Measurements from ENCODE around the gene CEBPZ.
"Not testable (repeated sequence)": the region's sequence is repeated elsewhere in the genome, so short reads cannot be mapped to it uniquely, and the experiment has no call there.

Gene CEBPZ, protein sequence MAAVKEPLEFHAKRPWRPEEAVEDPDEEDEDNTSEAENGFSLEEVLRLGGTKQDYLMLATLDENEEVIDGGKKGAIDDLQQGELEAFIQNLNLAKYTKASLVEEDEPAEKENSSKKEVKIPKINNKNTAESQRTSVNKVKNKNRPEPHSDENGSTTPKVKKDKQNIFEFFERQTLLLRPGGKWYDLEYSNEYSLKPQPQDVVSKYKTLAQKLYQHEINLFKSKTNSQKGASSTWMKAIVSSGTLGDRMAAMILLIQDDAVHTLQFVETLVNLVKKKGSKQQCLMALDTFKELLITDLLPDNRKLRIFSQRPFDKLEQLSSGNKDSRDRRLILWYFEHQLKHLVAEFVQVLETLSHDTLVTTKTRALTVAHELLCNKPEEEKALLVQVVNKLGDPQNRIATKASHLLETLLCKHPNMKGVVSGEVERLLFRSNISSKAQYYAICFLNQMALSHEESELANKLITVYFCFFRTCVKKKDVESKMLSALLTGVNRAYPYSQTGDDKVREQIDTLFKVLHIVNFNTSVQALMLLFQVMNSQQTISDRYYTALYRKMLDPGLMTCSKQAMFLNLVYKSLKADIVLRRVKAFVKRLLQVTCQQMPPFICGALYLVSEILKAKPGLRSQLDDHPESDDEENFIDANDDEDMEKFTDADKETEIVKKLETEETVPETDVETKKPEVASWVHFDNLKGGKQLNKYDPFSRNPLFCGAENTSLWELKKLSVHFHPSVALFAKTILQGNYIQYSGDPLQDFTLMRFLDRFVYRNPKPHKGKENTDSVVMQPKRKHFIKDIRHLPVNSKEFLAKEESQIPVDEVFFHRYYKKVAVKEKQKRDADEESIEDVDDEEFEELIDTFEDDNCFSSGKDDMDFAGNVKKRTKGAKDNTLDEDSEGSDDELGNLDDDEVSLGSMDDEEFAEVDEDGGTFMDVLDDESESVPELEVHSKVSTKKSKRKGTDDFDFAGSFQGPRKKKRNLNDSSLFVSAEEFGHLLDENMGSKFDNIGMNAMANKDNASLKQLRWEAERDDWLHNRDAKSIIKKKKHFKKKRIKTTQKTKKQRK
- total RNA-seq: 84.1 to 246 (median 130) reads per million in 3 experiments

DNA sequence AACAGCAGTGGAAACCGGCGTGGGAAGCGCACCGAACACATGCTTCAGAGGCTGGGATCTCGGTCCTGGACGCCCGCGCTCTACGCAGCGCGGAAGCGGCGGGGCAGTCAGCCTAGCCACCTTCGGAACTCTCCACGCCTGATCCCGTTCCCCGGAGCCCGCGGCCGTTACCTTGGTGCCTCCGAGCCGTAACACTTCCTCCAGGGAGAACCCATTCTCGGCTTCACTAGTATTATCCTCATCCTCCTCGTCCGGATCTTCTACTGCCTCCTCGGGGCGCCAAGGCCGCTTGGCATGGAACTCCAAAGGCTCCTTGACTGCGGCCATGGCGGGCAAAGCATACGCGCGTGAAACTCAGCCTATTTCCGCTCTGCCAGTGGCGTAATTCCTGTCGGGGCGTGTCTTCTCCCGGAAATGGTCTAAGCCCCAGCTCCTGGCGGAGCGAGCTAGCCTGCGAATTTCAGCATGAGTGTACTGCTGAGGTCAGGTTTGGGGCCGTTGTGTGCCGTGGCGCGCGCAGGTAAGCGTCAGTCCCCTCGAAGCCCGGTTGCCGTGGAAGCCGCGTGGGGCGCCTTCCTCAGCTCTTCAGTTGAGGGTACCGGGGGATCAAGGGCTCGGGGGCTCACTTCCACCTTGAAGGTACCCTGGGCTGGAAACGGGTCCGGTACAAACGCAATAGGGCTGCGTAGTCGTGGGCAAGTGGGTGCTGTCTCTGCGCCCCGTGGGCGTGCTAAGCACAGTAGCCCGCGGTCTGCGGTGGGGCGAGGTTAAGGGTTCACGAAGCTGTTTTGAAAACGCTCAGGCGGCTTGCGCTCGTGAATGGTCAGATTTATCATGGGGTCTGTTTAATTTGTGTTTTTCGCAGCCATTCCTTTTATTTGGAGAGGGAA, at the start of gene CEBPZ, which contains the start of gene NDUFAF7:
Gene CEBPZ, minus strand, starts transcription at position 356 of the 890 bp plus-strand sequence. Its CDS starts 29 bp downstream, at position 327.
Gene NDUFAF7, plus strand, starts transcription at position 418 of the 890 bp plus-strand sequence. Its CDS starts 48 bp downstream, at position 466.
- peak; percentile 88 for DNase-seq

DNA sequence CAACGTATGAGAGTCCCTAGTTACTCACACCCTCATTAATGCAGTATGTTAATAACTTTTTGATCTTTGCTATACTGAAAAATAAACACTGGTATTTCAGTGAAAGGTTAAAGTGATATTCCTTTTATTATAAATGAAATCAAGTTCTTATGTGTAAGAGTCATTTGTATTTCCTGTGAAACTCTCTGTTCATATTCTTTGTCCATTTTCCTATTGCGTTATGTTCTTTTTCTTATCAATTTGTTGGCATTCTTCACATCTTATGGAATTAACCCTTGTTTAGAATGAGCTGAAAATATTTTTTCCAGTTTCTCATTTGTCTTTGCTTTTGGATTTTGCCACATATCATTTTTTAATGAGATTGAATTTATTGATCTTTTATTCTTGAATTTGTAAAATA, 44.9 kb upstream of the CEBPZ start:
- no peak for DNase-seq

GRCh38 chr2:37274359-37274965, 43.1 kb upstream of the CEBPZ start:
- DNase-seq: no peak

GRCh38 chr2:37271376-37272067, 40.1 kb upstream of the CEBPZ start:
- no peak for DNase-seq

DNA sequence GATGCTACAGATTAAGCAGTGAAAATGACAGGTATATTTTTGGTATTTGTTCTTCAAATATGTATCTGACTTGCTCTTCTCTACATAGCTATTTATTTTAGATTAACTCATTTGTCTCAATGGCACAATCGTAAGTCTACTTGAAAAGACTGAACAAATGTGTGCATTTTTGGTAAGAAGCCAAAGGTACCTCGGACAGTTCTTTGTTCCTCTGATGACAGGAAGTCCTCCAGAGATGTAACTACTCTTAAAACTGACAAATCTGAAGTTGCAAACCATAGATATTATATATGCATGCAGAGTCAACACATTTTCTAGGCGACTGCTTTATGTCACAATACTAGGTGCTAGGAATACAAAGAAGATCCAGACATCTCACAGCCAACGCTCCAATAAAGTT, 36.7 kb upstream of the CEBPZ start:
- DNase-seq: no peak

DNA sequence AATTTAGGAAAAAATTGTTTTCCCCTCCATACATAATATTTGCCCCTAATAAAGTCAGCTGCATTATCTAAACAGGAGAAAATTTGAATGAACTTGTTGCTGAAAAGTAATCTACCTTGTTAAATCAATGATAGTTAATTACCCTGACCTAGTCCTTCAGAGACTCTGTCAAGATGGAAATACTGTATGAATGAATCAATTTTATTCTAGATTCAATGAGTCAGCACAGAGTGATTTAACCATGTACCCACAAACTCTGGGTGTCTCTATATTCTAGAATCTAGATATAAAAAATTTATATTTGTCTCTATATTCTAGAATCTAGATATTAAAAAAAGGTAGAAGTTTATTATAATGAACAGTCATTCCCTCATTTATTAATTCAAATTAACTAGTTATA, 36.3 kb upstream of the CEBPZ start:
- DNase-seq: no peak

DNA sequence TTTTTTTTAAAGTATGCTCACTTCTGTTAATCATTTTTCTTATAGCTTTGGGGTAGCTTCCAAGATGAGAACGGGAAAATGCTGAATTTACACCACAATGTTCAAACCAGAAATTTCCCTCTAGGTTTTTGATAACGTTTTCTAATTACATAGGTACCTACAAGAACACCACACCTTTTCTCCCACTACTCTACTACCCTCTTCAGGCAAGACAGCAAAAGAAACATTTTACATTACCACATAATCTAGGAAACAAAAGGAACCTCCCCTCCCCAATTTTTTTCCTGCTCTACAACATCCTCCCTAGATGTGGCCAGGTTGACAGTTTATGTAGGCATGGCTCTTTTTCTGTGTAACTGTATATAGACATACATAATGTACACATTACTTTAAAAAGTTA, 32.4 kb upstream of the CEBPZ start:
- DNase-seq: no peak

DNA sequence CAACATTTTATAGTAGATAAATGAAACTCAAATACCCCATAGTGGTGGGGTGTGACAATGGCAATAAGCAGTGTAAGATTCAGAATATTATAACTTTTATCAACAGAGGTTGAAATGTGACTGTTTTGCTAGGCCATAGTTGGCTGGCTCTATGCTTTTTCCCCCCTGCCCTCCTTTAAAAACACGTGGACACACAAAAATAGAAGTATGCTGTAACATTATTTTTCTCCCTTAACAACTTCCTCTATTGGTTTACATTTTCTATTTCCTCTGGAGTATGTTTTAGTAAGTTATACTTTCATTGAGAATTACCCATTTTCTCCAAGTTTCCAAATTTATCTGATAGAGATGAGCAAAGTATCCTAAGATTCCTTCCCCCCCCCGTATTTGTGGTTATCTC, 31.1 kb upstream of the CEBPZ start:
- no peak for DNase-seq

GRCh38 chr2:37250869-37251740, 19.7 kb upstream of the CEBPZ start:
- DNase-seq: no peak

DNA sequence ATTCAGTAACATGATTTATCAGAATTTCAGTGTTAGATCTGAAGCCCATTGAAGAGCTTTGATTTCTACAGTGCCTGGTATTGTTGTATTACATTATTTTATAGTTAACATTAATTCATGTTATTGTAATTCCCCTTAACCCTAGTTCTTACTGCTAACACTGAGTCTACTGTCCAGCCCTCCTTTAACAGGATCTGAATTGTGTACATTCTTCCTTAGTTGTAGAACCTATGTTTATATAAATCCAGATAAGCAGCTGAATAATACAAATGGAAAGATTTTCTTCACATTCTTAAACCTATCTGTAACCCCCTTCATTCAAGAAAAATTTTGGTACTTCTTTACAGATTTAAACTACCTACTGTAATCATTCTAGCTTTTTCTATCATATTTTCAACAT, 14.8 kb upstream of the CEBPZ start:
- DNase-seq: no peak

DNA sequence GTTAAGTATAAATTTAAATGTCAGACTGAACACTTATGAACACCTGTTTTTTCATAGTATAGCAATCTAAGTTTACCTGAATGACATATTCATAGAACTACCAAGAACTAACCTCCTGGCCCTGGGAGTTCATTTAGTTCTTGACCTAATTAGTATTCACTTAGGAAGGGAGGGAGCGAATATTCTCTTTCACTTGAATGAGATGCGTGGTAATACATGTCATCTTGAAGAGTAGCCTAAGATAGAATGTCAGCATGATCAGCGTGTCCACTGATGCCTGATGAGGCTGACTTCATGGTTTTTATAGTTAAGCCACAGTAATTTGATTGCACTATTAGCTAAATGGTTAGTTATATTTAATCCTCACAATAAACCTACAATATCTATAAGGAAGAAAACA, 13.4 kb upstream of the CEBPZ start:
- DNase-seq: no peak

DNA sequence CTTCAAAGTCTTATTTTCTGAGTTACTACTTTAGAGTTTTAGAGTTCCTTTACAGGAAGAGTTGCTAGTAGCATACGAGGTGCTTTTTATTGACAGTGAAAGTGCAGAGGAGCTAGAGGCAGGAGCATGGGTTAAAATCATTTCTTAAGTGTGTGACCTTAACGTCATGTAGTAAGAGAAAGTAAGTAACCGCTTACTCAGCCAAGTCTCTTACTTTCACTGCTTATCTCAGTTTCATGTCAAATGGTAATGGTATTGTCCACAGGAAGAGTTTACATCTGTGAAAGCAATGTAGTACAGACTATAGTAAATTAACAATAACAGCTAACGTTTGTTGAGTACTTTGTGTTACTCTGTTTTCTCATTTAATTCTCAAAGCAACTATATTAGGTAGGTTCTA, 12.6 kb upstream of the CEBPZ start:
- no peak for DNase-seq

DNA sequence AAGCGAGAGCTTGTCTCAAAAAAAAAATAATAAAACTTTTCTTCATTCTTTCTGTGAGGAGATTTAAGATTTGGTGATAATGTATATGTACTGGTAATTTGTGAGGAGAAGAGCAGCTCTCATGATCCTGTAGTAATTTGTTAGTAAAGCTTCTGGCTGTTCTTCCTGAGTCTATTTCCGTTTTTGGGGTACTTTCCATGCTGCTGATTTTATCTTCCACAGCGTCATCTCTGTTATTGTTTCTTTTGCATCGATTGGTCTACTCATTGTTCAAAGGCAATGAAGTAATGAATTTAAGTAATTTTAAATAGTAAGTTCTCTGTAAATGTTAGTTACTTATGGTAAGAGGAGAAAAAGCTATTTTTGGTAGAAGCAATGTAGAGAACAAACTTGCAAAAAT, 12.0 kb upstream of the CEBPZ start:
- peak; percentile 46 for DNase-seq

DNA sequence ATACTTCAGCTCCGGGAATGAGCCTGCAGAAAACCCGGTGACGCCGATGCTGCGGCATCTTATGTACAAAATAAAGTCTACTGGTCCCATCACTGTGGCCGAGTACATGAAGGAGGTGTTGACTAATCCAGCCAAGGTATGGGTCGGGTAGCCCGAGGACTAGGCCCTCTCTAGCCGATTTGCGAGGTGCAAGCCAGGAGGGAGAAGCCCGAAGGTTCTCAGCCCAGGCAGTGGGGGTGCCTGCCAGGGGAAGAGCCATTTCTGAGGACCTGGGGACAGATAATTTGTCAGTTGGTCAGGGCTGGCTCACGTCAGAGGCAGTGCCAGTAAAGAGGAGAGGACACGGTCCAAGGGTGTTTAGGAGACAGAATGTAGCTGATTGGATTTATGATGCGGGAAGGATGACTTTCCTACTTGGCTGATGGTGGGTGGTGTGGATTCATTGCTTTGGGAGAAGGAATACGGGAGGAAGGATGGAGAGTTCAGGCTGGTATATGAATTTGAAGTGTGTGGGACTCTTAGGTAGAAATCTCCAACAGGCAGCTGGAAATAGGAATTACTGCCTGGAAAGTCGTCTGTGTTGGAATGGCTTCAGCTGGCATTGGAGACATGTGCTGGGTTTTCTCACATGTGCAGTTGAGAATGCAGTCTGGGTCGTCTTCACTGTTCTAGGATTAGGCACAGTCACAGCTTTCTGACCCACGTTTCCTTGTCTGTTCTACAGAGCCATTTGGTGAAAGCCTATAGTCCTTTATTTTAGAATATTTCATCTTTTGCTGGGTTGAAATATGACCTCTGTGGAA, 936 bp upstream of the CEBPZ start:
- no peak for DNase-seq

GRCh38 chr2:37230581-37230980, 815 bp downstream of the CEBPZ start:
- DNase-seq: no peak

GRCh38 chr2:37228788-37229187, 2.6 kb downstream of the CEBPZ start:
- no peak for DNase-seq

DNA sequence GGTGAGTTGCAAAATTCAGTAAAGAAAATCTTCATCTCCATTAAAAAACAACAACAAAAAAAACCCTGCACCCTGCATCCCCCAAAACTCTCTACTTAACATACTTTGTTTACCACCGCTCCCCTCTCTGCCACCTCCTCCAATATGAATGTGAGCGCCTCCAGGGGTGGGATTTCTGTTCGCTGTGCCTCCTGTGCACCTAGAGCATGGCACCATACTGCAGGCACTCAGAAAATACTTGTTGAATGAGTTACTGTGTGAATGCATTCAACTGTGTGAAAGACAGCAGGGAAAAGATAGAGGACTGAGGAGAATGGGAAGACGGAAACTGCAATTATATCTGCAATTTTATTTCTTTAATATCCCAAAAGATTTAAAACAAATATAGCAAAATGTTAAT, 4.5 kb downstream of the CEBPZ start:
- no peak for DNase-seq

DNA sequence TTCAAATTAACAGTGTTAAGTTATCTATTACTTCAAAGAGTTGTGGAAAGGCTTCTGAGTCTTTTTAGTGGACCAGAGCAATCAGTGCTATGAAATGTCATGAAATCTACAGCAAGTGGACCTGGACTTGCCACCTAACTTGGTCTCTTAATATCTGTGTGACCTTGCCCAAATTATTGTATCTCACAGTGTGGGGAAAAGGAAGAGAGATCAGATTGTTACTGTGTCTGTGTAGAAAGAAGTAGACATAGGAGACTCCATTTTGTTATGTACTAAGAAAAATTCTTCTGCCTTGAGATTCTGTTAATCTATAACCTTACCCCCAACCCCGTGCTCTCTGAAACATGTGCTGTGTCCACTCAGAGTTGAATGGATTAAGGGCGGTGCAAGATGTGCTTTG, 6.3 kb downstream of the CEBPZ start:
- DNase-seq: not testable (repeated sequence)

DNA sequence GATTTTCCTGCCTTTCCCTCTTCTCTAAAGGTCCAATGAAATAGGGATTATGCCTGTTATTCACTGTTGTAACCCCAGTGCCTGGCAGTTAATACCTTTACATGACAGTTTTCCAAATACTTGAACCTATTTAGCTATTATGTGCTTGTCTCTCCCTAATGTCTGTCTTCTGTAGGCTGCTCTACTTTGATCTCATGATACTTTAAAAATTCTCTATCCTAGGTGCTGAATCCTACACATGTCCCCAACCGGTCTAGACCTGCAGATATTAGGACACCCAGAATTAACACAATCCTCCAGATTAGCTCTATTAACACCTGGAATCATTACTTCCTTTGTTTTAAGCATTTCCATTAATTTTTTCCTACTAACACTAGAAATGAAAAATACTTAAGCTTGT, 7.3 kb downstream of the CEBPZ start:
- DNase-seq: no peak

All from central memory CD4-positive, alpha-beta T cell (primary cell).